Right lobe of liver (tissue), 4 donors: ENCODE results near the gene TNS1.

Experiments
- POLR2A ChIP-seq: fragments of 450-650 bp; IDR thresholded peaks from one replicate; pipeline ENCODE4 v1.6.1; 2017; ENCODE audit warnings: antibody characterized with exemption, mild to moderate bottlenecking
- TF ChIP-seq, protein P1 (sequence below), 4 donors: fragments of 200-600 bp in 3 of 4; fragments of 450-650 bp in 1 of 4; IDR thresholded peaks; one replicate each; pipeline versions ENCODE4 v1.5.1 to v1.8.0; 2016 to 2022; ENCODE audit warnings: antibody characterized with exemption in 4 of 4, mild to moderate bottlenecking in 2 of 4
- donor health status: DM: no; HTN: no; CAD: no.
- donor health status: DM: no; HTN: no; CAD: no.
- donor health status: DM: no; HTN: yes; CAD: no.

DNA sequence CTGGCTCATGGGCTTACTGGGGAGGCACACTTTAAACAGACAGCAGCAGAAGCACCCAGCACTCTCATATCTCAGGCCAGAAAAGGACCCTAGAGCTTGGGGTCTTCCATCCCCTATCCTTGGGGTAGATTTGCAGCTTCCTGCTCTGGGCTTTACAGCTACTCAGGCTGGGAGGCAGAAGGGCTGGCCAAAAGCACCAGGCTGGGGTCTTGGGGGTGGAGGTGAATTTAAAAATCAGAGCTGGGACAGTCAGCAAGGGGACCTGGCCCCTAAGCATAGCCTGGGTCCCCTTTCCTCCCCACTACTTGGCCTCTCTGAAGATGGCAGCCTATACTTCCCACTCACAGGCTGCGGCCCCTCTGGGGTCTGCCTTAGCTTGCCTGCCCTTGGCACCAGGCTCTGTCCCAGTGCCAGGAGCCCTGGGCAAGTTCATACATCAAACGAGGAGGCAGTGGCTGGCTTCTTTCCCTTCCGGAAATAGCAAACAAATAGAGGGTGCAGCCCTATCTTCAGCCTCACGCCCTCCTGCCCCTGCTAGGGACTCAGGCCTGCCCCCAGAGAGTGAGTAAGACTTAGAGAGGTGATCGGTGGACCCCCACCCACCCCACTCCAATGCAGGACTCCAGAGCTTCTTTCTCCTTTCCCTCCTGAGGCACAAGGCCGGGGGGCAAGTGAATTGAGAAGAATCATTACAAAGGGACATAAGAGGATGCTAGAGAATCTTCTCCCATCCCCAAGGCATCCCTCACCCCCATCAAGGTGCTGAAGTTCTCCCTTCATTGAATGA, 26.0 kb upstream of the TNS1 start:
- TF ChIP-seq POLR2A: no peak
- TF ChIP-seq, protein P1, sequence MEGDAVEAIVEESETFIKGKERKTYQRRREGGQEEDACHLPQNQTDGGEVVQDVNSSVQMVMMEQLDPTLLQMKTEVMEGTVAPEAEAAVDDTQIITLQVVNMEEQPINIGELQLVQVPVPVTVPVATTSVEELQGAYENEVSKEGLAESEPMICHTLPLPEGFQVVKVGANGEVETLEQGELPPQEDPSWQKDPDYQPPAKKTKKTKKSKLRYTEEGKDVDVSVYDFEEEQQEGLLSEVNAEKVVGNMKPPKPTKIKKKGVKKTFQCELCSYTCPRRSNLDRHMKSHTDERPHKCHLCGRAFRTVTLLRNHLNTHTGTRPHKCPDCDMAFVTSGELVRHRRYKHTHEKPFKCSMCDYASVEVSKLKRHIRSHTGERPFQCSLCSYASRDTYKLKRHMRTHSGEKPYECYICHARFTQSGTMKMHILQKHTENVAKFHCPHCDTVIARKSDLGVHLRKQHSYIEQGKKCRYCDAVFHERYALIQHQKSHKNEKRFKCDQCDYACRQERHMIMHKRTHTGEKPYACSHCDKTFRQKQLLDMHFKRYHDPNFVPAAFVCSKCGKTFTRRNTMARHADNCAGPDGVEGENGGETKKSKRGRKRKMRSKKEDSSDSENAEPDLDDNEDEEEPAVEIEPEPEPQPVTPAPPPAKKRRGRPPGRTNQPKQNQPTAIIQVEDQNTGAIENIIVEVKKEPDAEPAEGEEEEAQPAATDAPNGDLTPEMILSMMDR (IDR thresholded peaks at IDR 0.05): no peak
